AG04449 (cell line): ENCODE results near the gene UQCC2.

Source experiments
- CTCF ChIA-PET: fragments of 350-600 bp; formaldehyde crosslinking; extraction: SDS; loops from one replicate; lab custom pipeline; 2021; ENCODE audit warnings: antibody characterized with exemption; lab: Yijun Ruan, JAX
- POLR2A ChIA-PET: fragments of 400-600, 350-600 bp; formaldehyde crosslinking; extraction: SDS; loops from one replicate; lab custom pipeline; 2020; ENCODE audit warnings: antibody characterized with exemption, inconsistent platforms; lab: Yijun Ruan, JAX
- DNase-seq: peaks from one replicate; pipeline ENCODE4 v3.0.0-alpha.2; 2010; ENCODE audit warnings: low read depth, low spot score
- H3K4me3 ChIP-seq: 2 replicates; pipeline ENCODE4 v1.5.1; 2011; ENCODE audit warnings: low read depth, mild to moderate bottlenecking, control low read depth, low read length
- CTCF ChIP-seq: IDR thresholded peaks from one replicate; pipeline ENCODE4 v1.5.1; 2011; ENCODE audit warnings: mild to moderate bottlenecking, moderate library complexity, low read length, control low read depth, inconsistent platforms; ENCODE audit not compliant: insufficient read depth; ENCODE audit errors: missing control alignments

The UQCC2 gene

GRCh38 chr6:33695451-33695887 lies 16.0 kb downstream of the UQCC2 start:
- no peak for DNase-seq
- CTCF ChIA-PET = interaction anchor here (1.0 to 12.5 kb wide), 5 partner anchors 7 to 108 kb away, joined by 3 to 161 read pairs (median 12); partner anchors contain the start of gene UQCC2
- no peak for TF ChIP-seq CTCF
- POLR2A ChIA-PET = interaction anchor here (2.4 kb wide), 1 partner anchor 10 kb away, joined by 12 read pairs; no protein-coding TSS in a partner anchor
- H3K4me3 ChIP-seq = no peak overlapping the region

DNA sequence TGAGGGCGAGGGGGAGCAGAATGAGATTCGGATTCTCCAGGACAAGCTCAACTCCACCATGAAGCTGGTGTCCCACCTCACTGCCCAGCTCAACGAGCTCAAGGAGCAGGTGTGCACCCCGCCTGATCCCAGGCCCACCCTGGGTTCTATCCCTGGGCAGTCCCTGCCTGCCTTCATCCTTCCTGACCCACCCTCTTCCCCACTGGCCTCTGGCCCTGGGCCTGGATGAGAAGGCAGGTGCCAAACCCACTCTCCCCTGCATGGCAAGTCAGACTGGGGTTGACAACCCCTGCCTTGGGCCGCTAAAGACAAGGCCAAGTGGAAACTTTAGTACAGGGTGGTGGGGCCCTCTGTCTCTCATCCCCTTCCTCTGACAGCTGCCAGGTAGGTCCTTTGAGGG lies 16.5 kb downstream of the UQCC2 start:
- DNase-seq = no peak
- CTCF ChIA-PET = interaction anchor here (1.0 to 12.5 kb wide), 6 partner anchors 7 to 107 kb away, joined by 3 to 161 read pairs (median 9); partner anchors contain the start of genes ITPR3 and UQCC2
- no peak overlapping the region for H3K4me3 ChIP-seq
- POLR2A ChIA-PET = interaction anchor here (1.6 to 2.4 kb wide), 2 partner anchors 10 to 16 kb away, joined by 9 to 12 read pairs; partner anchors contain the start of gene UQCC2
- TF ChIP-seq CTCF = no peak

DNA sequence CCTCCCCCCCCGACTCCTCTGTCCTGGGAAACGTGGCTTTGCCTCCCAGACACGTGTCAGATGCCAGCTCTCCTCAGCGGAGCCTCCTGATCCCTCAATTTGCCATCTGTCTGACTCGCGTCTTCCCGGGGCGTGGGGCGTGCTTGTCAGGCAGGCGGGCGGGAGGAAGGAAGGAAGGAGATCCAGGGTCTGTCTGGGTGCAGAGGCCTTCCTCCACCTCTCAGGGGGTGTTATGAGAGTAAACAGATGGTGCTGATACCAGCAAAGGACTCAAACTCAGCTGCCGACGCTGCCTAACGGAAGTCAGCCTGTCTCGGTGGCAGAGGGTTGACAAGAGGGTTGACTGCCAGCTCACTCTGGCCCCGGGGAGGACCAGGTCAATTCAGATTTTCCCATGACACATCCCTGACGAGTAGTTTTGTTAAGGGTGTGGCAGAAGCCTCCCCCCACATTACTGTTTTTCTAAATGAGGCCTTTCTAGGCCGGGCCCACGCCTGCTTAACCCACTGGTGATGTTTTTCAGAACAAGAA lies 17.0 kb downstream of the UQCC2 start:
- H3K4me3 ChIP-seq = no peak overlapping the region
- peak; percentile 17 for DNase-seq
- ChIA-PET CTCF (interaction anchor here (1.0 to 12.5 kb wide), 10 partner anchors 8 to 107 kb away, joined by 3 to 161 read pairs (median 6); partner anchors contain the start of genes ITPR3 and UQCC2), POLR2A (interaction anchor here (0.7 to 2.4 kb wide), 4 partner anchors 11 to 104 kb away, joined by 3 to 12 read pairs (median 6); partner anchors contain the start of gene UQCC2)
- no peak for TF ChIP-seq CTCF

GRCh38 chr6:33693186-33694105 lies 18.1 kb downstream of the UQCC2 start:
- CTCF ChIA-PET = interaction anchor here (0.6 to 12.5 kb wide), 12 partner anchors 9 to 463 kb away, joined by 3 to 161 read pairs (median 5); partner anchors contain the start of genes ITPR3 and UQCC2
- TF ChIP-seq CTCF = no peak
- H3K4me3 ChIP-seq = no peak overlapping the region
- no peak for DNase-seq
- POLR2A ChIA-PET = interaction anchor here (0.7 to 2.4 kb wide), 6 partner anchors 10 to 104 kb away, joined by 3 to 12 read pairs (median 4); partner anchors contain the start of genes ITPR3 and UQCC2

DNA sequence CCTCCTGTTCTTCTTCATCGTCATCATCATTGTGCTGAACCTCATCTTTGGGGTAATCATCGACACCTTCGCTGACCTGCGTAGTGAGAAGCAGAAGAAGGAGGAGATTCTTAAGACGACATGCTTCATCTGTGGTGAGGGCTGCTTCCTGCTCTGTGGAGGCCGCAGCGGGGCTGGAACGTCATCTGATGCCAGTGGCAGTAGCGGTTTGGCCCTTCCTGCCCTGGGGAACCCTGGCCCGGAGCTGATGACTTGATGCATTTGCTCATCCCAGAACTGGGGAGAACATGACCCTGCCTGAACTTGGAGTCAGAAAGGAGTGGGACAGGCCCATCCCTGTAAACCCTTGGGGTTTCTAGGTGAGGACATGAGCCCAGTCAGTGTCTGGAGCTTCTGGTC lies 18.7 kb downstream of the UQCC2 start:
- no peak overlapping the region for H3K4me3 ChIP-seq
- ChIA-PET CTCF (interaction anchor here (0.9 to 12.5 kb wide), 7 partner anchors 10 to 105 kb away, joined by 3 to 161 read pairs (median 6); partner anchors contain the start of genes ITPR3 and UQCC2), POLR2A (interaction anchor here (1.0 kb wide), 2 partner anchors 72 to 103 kb away, joined by 4 read pairs; partner anchors contain the start of gene ITPR3)
- TF ChIP-seq CTCF = no peak
- no peak for DNase-seq
